WTC11 (cell line): ENCODE measurements around the gene RTKN2.

Source experiments
- FOXP4 ChIP-seq: sonication (generic); formaldehyde crosslinking; IDR thresholded peaks from 2 replicates; pipeline ENCODE4 v1.8.0; 2022; ENCODE audit warnings: mild to moderate bottlenecking, missing genetic modification reagents
- GRHL2 ChIP-seq: fragments of 250-450 bp; sonication (Bioruptor Pico); IDR thresholded peaks from 2 replicates; pipeline ENCODE4 v1.8.0; 2022; ENCODE audit warnings: mild to moderate bottlenecking, moderate library complexity; ENCODE audit not compliant: insufficient replicate concordance, severe bottlenecking
- NR3C1 ChIP-seq: sonication (generic); formaldehyde crosslinking; conservative IDR thresholded peaks from 2 replicates; pipeline ENCODE4 v1.8.1; 2023; ENCODE audit warnings: low read depth, mild to moderate bottlenecking, missing genetic modification reagents
- TCF7 ChIP-seq: sonication (generic); formaldehyde crosslinking; IDR thresholded peaks from 2 replicates; pipeline ENCODE4 v1.8.0; 2022; ENCODE audit warnings: mild to moderate bottlenecking, low read depth, missing genetic modification reagents, moderate library complexity
- TF ChIP-seq, protein P1 (sequence below): fragments of 200-600 bp; IDR thresholded peaks from 2 replicates; pipeline ENCODE4 v1.8.0; 2022; ENCODE audit warnings: antibody characterized with exemption
- TF ChIP-seq, protein P2 (sequence below): sonication (generic); formaldehyde crosslinking; IDR thresholded peaks from 2 replicates; pipeline ENCODE4 v1.8.1; 2023; ENCODE audit warnings: mild to moderate bottlenecking, missing genetic modification reagents, borderline replicate concordance

DNA sequence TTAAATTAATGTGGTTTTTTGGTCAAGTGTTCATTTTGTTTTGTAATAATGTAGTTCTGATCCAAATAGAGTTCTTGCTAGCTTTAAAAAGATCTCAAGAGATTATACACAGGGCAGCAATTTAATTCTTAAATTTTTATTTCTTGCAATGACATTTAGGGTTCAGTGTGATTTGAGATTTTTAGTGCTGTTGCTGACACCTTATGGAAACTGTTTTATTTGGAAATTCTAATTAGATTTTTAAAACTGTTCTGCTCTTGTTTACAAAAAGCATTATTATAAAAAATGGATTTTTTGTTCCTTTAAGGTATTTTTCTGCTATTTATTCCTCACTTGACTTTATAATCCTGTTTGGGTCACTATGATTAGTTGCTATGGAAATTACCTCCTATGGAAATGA, 72.1 kb downstream of the RTKN2 start:
- TF ChIP-seq NR3C1 (CRISPR knock-in tag): no peak
- TF ChIP-seq, protein P1, sequence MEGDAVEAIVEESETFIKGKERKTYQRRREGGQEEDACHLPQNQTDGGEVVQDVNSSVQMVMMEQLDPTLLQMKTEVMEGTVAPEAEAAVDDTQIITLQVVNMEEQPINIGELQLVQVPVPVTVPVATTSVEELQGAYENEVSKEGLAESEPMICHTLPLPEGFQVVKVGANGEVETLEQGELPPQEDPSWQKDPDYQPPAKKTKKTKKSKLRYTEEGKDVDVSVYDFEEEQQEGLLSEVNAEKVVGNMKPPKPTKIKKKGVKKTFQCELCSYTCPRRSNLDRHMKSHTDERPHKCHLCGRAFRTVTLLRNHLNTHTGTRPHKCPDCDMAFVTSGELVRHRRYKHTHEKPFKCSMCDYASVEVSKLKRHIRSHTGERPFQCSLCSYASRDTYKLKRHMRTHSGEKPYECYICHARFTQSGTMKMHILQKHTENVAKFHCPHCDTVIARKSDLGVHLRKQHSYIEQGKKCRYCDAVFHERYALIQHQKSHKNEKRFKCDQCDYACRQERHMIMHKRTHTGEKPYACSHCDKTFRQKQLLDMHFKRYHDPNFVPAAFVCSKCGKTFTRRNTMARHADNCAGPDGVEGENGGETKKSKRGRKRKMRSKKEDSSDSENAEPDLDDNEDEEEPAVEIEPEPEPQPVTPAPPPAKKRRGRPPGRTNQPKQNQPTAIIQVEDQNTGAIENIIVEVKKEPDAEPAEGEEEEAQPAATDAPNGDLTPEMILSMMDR: no peak
- no peak for TF ChIP-seq GRHL2 (CRISPR knock-in tag)
- no peak for TF ChIP-seq FOXP4 (CRISPR knock-in tag)
- TF ChIP-seq TCF7 (CRISPR knock-in tag): no peak
- TF ChIP-seq, protein P2, sequence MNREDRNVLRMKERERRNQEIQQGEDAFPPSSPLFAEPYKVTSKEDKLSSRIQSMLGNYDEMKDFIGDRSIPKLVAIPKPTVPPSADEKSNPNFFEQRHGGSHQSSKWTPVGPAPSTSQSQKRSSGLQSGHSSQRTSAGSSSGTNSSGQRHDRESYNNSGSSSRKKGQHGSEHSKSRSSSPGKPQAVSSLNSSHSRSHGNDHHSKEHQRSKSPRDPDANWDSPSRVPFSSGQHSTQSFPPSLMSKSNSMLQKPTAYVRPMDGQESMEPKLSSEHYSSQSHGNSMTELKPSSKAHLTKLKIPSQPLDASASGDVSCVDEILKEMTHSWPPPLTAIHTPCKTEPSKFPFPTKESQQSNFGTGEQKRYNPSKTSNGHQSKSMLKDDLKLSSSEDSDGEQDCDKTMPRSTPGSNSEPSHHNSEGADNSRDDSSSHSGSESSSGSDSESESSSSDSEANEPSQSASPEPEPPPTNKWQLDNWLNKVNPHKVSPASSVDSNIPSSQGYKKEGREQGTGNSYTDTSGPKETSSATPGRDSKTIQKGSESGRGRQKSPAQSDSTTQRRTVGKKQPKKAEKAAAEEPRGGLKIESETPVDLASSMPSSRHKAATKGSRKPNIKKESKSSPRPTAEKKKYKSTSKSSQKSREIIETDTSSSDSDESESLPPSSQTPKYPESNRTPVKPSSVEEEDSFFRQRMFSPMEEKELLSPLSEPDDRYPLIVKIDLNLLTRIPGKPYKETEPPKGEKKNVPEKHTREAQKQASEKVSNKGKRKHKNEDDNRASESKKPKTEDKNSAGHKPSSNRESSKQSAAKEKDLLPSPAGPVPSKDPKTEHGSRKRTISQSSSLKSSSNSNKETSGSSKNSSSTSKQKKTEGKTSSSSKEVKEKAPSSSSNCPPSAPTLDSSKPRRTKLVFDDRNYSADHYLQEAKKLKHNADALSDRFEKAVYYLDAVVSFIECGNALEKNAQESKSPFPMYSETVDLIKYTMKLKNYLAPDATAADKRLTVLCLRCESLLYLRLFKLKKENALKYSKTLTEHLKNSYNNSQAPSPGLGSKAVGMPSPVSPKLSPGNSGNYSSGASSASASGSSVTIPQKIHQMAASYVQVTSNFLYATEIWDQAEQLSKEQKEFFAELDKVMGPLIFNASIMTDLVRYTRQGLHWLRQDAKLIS (CRISPR knock-in tag): no peak
